CD4-positive, alpha-beta T cell (primary cell): ENCODE data around the gene KCNE2. TPM values are rescaled to one million over a fixed set of nuclear protein-coding genes. Genes with fewer than 3 reads are reported as not detected.

Source experiments
- ATAC-seq: fragments of 200-7000 bp; cut with Tn5 transposase; one replicate; pipeline ENCODE4 v1.10.0; 2022; ENCODE audit warnings: mild to moderate bottlenecking; ENCODE audit not compliant: poor library complexity
- CTCF ChIA-PET: fragments of 350-600 bp; sonication (Branson Sonifier 250); formaldehyde crosslinking; loops from one replicate; lab custom pipeline; 2021; ENCODE audit warnings: antibody characterized with exemption, inconsistent platforms; lab: Charles Lee
- POLR2A ChIA-PET: fragments of 350-600 bp; sonication (Branson Sonifier 250); formaldehyde crosslinking; loops from one replicate; lab custom pipeline; 2021; ENCODE audit warnings: antibody characterized with exemption, inconsistent platforms; lab: Charles Lee
- DNase-seq, 14 experiments: peaks; one replicate each; pipeline ENCODE4 v3.0.0-alpha.2; 2013 to 2020; ENCODE audit warnings: mixed read lengths in 2 of 14
- H3K27ac ChIP-seq, 2 donors: one replicate each; pipeline versions ENCODE4 v1.5.1 to v1.7.0; 2013; ENCODE audit warnings: low read length in 2 of 2, low read depth in 1 of 2, mild to moderate bottlenecking in 1 of 2
- H3K27me3 ChIP-seq, 2 experiments: 1 replicate in 1 of 2; 2 replicates in 1 of 2; pipeline versions ENCODE4 v1.6.1 to v1.7.0; 2013; ENCODE audit warnings: low read length in 2 of 2, control low read depth in 1 of 2, mild to moderate bottlenecking in 1 of 2, moderate library complexity in 1 of 2; ENCODE audit not compliant: insufficient read depth in 2 of 2, control insufficient read depth in 1 of 2
- H3K36me3 ChIP-seq: one replicate; pipeline ENCODE4 v1.6.1; 2013; ENCODE audit warnings: low read length, control low read depth; ENCODE audit not compliant: insufficient read depth
- H3K4me1 ChIP-seq: one replicate; pipeline ENCODE4 v1.6.1; 2013; ENCODE audit warnings: low read length, control low read depth; ENCODE audit not compliant: insufficient read depth
- H3K4me3 ChIP-seq: one replicate; pipeline ENCODE4 v1.5.1; 2013; ENCODE audit warnings: mild to moderate bottlenecking, low read length, moderate library complexity
- H3K9me3 ChIP-seq, 2 experiments: 1 replicate in 1 of 2; 2 replicates in 1 of 2; pipeline versions ENCODE4 v1.6.1 to v1.7.0; 2013; ENCODE audit warnings: low read length in 2 of 2, mild to moderate bottlenecking in 2 of 2, control low read depth in 1 of 2, moderate library complexity in 1 of 2; ENCODE audit not compliant: control insufficient read depth in 1 of 2, insufficient read depth in 1 of 2
- H3K27ac Mint-ChIP-seq: one replicate; pipeline ENCODE4 v1.8.0; 2020; ENCODE audit warnings: mixed read lengths
- H3K27me3 Mint-ChIP-seq: one replicate; pipeline ENCODE4 v1.8.0; 2021; ENCODE audit warnings: mixed read lengths
- H3K36me3 Mint-ChIP-seq: one replicate; pipeline ENCODE4 v1.8.0; 2021; ENCODE audit warnings: low read depth, mixed read lengths
- H3K4me1 Mint-ChIP-seq: one replicate; pipeline ENCODE4 v1.8.0; 2021; ENCODE audit warnings: low read depth, mixed read lengths
- H3K4me3 Mint-ChIP-seq: one replicate; pipeline ENCODE4 v1.8.0; 2020; ENCODE audit warnings: mild to moderate bottlenecking, mixed read lengths
- H3K9me3 Mint-ChIP-seq: one replicate; pipeline ENCODE4 v1.8.0; 2020; ENCODE audit warnings: mixed read lengths
- intact Hi-C, 2 experiments: fragments of 100-400 bp; cut with DNase I in 1 of 2; cut with micrococcal nuclease in 1 of 2; formaldehyde crosslinking; loops; one replicate each; pipeline versions ENCODE4 v1.15.1 to v1.9.0; 2023 to 2025; cut with DNase I, micrococcal nuclease
- polyA plus RNA-seq, 2 donors: library from polyadenylated mRNA; unstranded; fragments of 120-200 nt; gene quantifications; one replicate each; pipeline ENCODE4 v1.2.1, GENCODE V29; 2013
- total RNA-seq, 174 experiments: library from RNA in 2 of 174; stranded (reverse) in 2 of 174; gene quantifications; one replicate each; pipeline ENCODE4 v1.2.3 and lab custom pipeline; 2021 to 2026
- TF ChIP-seq, protein P1 (sequence below): fragments of 200-600 bp; IDR thresholded peaks from one replicate; pipeline ENCODE4 v1.8.0; 2022; ENCODE audit warnings: antibody characterized with exemption, mild to moderate bottlenecking

KCNE2 gene, protein sequence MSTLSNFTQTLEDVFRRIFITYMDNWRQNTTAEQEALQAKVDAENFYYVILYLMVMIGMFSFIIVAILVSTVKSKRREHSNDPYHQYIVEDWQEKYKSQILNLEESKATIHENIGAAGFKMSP
- total RNA-seq (not detected), total RNA-seq (lab: John Stamatoyannopoulos, UW) (0 to 0.35 (median 0) reads per million in 172 experiments)
- not detected for polyA plus RNA-seq (2013, experiment 1 of 2)
- 0.10 TPM for polyA plus RNA-seq (2013, experiment 2 of 2)

DNA sequence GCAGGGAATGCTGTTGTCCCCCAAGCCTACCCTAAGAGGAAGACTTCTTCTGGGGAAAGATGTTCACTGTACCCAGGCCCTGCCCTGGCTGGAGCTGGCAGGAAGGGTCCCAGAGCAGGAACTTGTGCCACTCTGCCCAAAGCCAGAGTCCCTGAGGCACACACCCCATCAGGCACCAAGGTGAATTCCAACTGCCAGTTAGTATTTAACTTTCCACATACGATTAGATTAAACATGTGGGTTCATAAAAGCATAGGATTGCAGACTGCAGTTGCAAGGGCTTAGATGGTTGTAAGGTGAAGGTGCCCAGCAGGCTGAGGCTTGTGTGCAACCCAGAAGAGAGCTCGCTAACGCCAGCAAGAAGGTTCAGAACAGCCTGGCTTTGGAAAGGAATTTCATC, at the start of gene KCNE2:
TSS of gene KCNE2 (plus strand) at position 274 of the 400 bp plus-strand sequence. CDS start 6,473 bp downstream, outside the sequence.
- Histone ChIP-seq H3K4me3 (no peak within 1 kb of the TSS), H3K27ac (no peak within 1 kb of the TSS), H3K27me3 (no peaks in the 10 kb centered on the region), H3K4me1 (peaks cover 6% of the 10 kb centered on the region), H3K9me3 (no peaks in the 10 kb centered on the region), H3K36me3 (no peaks in the 10 kb centered on the region)
- Mint-ChIP-seq H3K27ac (no peak within 1 kb of the TSS), H3K9me3 (peaks cover 2% of the 10 kb centered on the region), H3K27me3 (peaks cover 18% of the 10 kb centered on the region), H3K4me3 (no peak within 1 kb of the TSS), H3K36me3 (no peaks in the 10 kb centered on the region), H3K4me1 (peaks cover 6% of the 10 kb centered on the region)
- DNase-seq (no peak), ATAC-seq (no peak)
- ChIA-PET CTCF (no interaction called here), POLR2A (no interaction called here)
- TF ChIP-seq, protein P1, sequence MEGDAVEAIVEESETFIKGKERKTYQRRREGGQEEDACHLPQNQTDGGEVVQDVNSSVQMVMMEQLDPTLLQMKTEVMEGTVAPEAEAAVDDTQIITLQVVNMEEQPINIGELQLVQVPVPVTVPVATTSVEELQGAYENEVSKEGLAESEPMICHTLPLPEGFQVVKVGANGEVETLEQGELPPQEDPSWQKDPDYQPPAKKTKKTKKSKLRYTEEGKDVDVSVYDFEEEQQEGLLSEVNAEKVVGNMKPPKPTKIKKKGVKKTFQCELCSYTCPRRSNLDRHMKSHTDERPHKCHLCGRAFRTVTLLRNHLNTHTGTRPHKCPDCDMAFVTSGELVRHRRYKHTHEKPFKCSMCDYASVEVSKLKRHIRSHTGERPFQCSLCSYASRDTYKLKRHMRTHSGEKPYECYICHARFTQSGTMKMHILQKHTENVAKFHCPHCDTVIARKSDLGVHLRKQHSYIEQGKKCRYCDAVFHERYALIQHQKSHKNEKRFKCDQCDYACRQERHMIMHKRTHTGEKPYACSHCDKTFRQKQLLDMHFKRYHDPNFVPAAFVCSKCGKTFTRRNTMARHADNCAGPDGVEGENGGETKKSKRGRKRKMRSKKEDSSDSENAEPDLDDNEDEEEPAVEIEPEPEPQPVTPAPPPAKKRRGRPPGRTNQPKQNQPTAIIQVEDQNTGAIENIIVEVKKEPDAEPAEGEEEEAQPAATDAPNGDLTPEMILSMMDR: no peak
- intact Hi-C loops: no loop called here

DNA sequence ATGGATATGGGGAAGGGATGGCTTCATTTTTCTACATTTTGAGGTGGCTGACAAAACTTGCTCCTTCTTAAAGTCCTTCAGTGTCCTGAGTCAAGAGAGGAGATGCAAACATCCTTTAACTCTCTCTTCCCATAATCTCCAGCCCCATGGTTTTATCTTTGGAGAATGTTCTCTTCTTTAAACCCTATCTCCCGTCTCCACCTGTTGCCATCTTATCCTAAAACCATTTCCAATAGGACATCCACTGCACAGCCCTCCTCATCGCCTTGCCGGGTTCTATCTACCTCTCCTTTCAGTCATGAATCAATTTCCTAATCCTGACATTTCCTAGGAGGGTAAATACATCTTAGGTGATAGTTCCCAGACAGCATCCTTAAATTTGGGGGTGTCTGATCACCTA, 44.2 kb upstream of the KCNE2 start:
- CTCF ChIA-PET: no interaction called here

DNA sequence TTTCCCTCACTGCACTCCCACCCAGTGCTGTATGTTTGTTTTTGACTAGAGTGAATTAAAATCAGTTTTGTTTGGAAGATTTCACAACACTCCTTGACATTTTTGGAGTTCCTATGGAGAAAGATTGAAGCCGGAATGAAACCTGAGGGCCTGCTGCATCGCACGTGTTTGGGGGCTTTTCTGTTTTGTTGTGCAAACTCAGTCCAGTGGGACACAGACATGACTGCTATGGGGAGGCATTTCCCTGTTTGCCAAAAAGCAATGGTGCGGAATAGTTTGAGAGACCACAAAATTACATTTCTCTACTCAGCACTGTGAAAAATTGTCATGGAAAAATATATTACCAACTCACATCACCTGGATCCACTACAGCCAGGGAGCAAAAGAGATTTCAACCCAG, 43.8 kb upstream of the KCNE2 start:
- ATAC-seq (no peak), DNase-seq (no peak)
- no peak overlapping the region for H3K27ac ChIP-seq
- CTCF ChIA-PET: no interaction called here
- POLR2A ChIA-PET: no interaction called here
- Mint-ChIP-seq H3K36me3 (no peaks in the 10 kb centered on the region), H3K4me3 (no peak overlapping the region), H3K4me1 (no peaks in the 10 kb centered on the region), H3K9me3 (no peaks in the 10 kb centered on the region), H3K27ac (no peak overlapping the region), H3K27me3 (peaks cover 10% of the 10 kb centered on the region)
- TF ChIP-seq, protein P1: no peak
- no peaks in the 10 kb centered on the region for H3K4me1 ChIP-seq
- no peaks in the 10 kb centered on the region for H3K9me3 ChIP-seq
- no peak overlapping the region for H3K4me3 ChIP-seq
- intact Hi-C loops: no loop called here
- H3K27me3 ChIP-seq: peaks cover 0 to 3% of the 10 kb centered on the region in 2 experiments
- no peaks in the 10 kb centered on the region for H3K36me3 ChIP-seq

More for the DNA sequence above, 44.2 kb upstream of the KCNE2 start:
- no peak for DNase-seq
- H3K36me3 Mint-ChIP-seq: no peaks in the 10 kb centered on the region
- intact Hi-C loops: loop anchor here in 1 of 2 experiments (10.0 kb wide), 1 partner anchor 65 kb away; no protein-coding TSS in a partner anchor
- Histone ChIP-seq H3K27me3 (peaks cover 0 to 3% of the 10 kb centered on the region in 2 experiments), H3K4me1 (no peaks in the 10 kb centered on the region), H3K4me3 (no peak overlapping the region), H3K27ac (no peak overlapping the region), H3K36me3 (no peaks in the 10 kb centered on the region), H3K9me3 (no peaks in the 10 kb centered on the region)
- no peak overlapping the region for H3K27ac Mint-ChIP-seq
- H3K27me3 Mint-ChIP-seq: peaks cover 10% of the 10 kb centered on the region
- ATAC-seq: no peak
- POLR2A ChIA-PET: no interaction called here
- TF ChIP-seq, protein P1: no peak
- no peaks in the 10 kb centered on the region for H3K9me3 Mint-ChIP-seq
- H3K4me1 Mint-ChIP-seq: no peaks in the 10 kb centered on the region
- H3K4me3 Mint-ChIP-seq: no peak overlapping the region
